H9 (cell line): ENCODE data around the gene S100A8. TPM values are rescaled to one million over a fixed set of nuclear protein-coding genes. Genes with fewer than 3 reads are reported as not detected.

Experiments
- DNase-seq: peaks from one replicate; pipeline ENCODE4 v3.0.0-alpha.2; 2017
- H2AFZ ChIP-seq: one replicate; pipeline ENCODE4 v1.6.1; 2013; ENCODE audit warnings: mild to moderate bottlenecking, low read length, control low read depth, moderate library complexity
- H2AK5ac ChIP-seq: 2 replicates; pipeline ENCODE4 v1.6.1; 2013; ENCODE audit warnings: low read length, control low read depth, mixed read lengths; ENCODE audit not compliant: insufficient read length
- H2BK120ac ChIP-seq: one replicate; pipeline ENCODE4 v1.6.1; 2013; ENCODE audit warnings: low read depth, mild to moderate bottlenecking, low read length, control low read depth, inconsistent platforms; ENCODE audit not compliant: poor library complexity, severe bottlenecking
- H2BK12ac ChIP-seq: 2 replicates; pipeline ENCODE4 v1.6.1; 2013; ENCODE audit warnings: low read length, control low read depth, mixed read lengths, low read depth; ENCODE audit not compliant: insufficient read length
- H2BK15ac ChIP-seq: 2 replicates; pipeline ENCODE4 v1.6.1; 2013; ENCODE audit warnings: low read depth, low read length, control low read depth
- H2BK20ac ChIP-seq: one replicate; pipeline ENCODE4 v1.6.1; 2013; ENCODE audit warnings: low read depth, mild to moderate bottlenecking, low read length, control low read depth, inconsistent platforms; ENCODE audit not compliant: poor library complexity, severe bottlenecking
- H2BK5ac ChIP-seq: 2 replicates; pipeline ENCODE4 v1.6.1; 2013; ENCODE audit warnings: low read length, control low read depth, mixed read lengths; ENCODE audit not compliant: insufficient read length
- H3K14ac ChIP-seq: 2 replicates; pipeline ENCODE4 v1.6.1; 2013; ENCODE audit warnings: low read length, control low read depth; ENCODE audit not compliant: insufficient read depth
- H3K18ac ChIP-seq: 2 replicates; pipeline ENCODE4 v1.6.1; 2013; ENCODE audit warnings: low read depth, mild to moderate bottlenecking, mixed read lengths, low read length, control low read depth; ENCODE audit not compliant: insufficient read length
- H3K23ac ChIP-seq: 2 replicates; pipeline ENCODE4 v1.6.1; 2013; ENCODE audit warnings: low read length, control low read depth, mixed read lengths, low read depth; ENCODE audit not compliant: insufficient read length
- H3K23me2 ChIP-seq: 2 replicates; pipeline ENCODE4 v1.6.1; 2013; ENCODE audit warnings: low read depth, mild to moderate bottlenecking, mixed read lengths, low read length, control low read depth; ENCODE audit not compliant: insufficient read length, poor library complexity, severe bottlenecking
- H3K27ac ChIP-seq: 2 replicates; pipeline ENCODE4 v1.5.1; 2013; ENCODE audit warnings: low read length, control low read depth, mixed read lengths, low read depth; ENCODE audit not compliant: insufficient read length
- H3K27me3 ChIP-seq: 2 replicates; pipeline ENCODE4 v1.6.1; 2013; ENCODE audit warnings: low read length, control low read depth, inconsistent platforms; ENCODE audit not compliant: insufficient read depth
- H3K4ac ChIP-seq: 2 replicates; pipeline ENCODE4 v1.6.1; 2013; ENCODE audit warnings: low read depth, mild to moderate bottlenecking, control low read depth, inconsistent platforms, low read length, moderate library complexity
- H3K4me1 ChIP-seq: 2 replicates; pipeline ENCODE4 v1.6.1; 2013; ENCODE audit warnings: low read length, control low read depth, inconsistent platforms; ENCODE audit not compliant: insufficient read depth
- H3K4me2 ChIP-seq: 2 replicates; pipeline ENCODE4 v1.6.1; 2013; ENCODE audit warnings: low read length, control low read depth, mixed read lengths; ENCODE audit not compliant: insufficient read length, insufficient read depth
- H3K56ac ChIP-seq: 2 replicates; pipeline ENCODE4 v1.6.1; 2013; ENCODE audit warnings: low read depth, mild to moderate bottlenecking, mixed read lengths, low read length, control low read depth; ENCODE audit not compliant: insufficient read length
- H3K79me1 ChIP-seq: 2 replicates; pipeline ENCODE4 v1.6.1; 2013; ENCODE audit warnings: low read depth, mild to moderate bottlenecking, moderate library complexity, low read length, control low read depth, inconsistent platforms; ENCODE audit not compliant: insufficient read depth, poor library complexity, severe bottlenecking
- H3K79me2 ChIP-seq: 2 replicates; pipeline ENCODE4 v1.6.1; 2013; ENCODE audit warnings: low read length, control low read depth, inconsistent platforms; ENCODE audit not compliant: insufficient read depth
- H3K9ac ChIP-seq: 2 replicates; pipeline ENCODE4 v1.6.1; 2013; ENCODE audit warnings: low read length, control low read depth, mixed read lengths; ENCODE audit not compliant: insufficient read length; ENCODE audit errors: extremely low read depth
- H3K9me3 ChIP-seq: one replicate; pipeline ENCODE4 v1.6.1; 2013; ENCODE audit warnings: low read depth, low read length, inconsistent platforms; ENCODE audit not compliant: control insufficient read depth
- H3T11ph ChIP-seq: one replicate; pipeline ENCODE4 v1.6.1; 2013; ENCODE audit warnings: mild to moderate bottlenecking, low read length, control low read depth, inconsistent platforms
- H4K20me1 ChIP-seq: one replicate; pipeline ENCODE4 v1.6.1; 2013; ENCODE audit not compliant: control insufficient read depth, insufficient read length, insufficient read depth
- H4K5ac ChIP-seq: 2 replicates; pipeline ENCODE4 v1.6.1; 2013; ENCODE audit warnings: low read depth, mild to moderate bottlenecking, mixed read lengths, low read length, control low read depth; ENCODE audit not compliant: insufficient read length
- H4K8ac ChIP-seq: replicated peaks from 2 replicates; pipeline ENCODE4 v1.6.1; 2013; ENCODE audit warnings: low read length, control low read depth, mixed read lengths, low read depth; ENCODE audit not compliant: insufficient read length
- H4K91ac ChIP-seq: 2 replicates; pipeline ENCODE4 v1.6.1; 2013; ENCODE audit warnings: low read depth, mild to moderate bottlenecking, moderate library complexity, mixed read lengths, low read length, control low read depth; ENCODE audit not compliant: insufficient read length
- H3K27ac Mint-ChIP-seq, 3 experiments: 2 replicates in 2 of 3; 3 replicates in 1 of 3; pipeline ENCODE4 v1.8.0; 2020 to 2021; ENCODE audit warnings: mixed read lengths in 3 of 3, mild to moderate bottlenecking in 1 of 3, moderate library complexity in 1 of 3
- H3K27me3 Mint-ChIP-seq: 2 replicates; pipeline ENCODE4 v1.8.0; 2021; ENCODE audit warnings: low read depth, mild to moderate bottlenecking, moderate library complexity, mixed read lengths
- H3K36me3 Mint-ChIP-seq, 3 experiments: 2 replicates in 2 of 3; 3 replicates in 1 of 3; pipeline ENCODE4 v1.8.0; 2020 to 2021; ENCODE audit warnings: low read depth in 3 of 3, mixed read lengths in 3 of 3; ENCODE audit not compliant: insufficient read depth in 1 of 3
- H3K4me1 Mint-ChIP-seq, 2 experiments: 2 replicates each; pipeline ENCODE4 v1.8.0; 2020; ENCODE audit warnings: mixed read lengths in 2 of 2
- H3K4me3 Mint-ChIP-seq, 2 experiments: 2 replicates in 1 of 2; 3 replicates in 1 of 2; pipeline ENCODE4 v1.8.0; 2020 to 2021; ENCODE audit warnings: mild to moderate bottlenecking in 2 of 2, mixed read lengths in 2 of 2, moderate library complexity in 1 of 2
- H3K9me3 Mint-ChIP-seq, 2 experiments: 2 replicates in 1 of 2; 3 replicates in 1 of 2; pipeline ENCODE4 v1.8.0; 2020; ENCODE audit warnings: mild to moderate bottlenecking in 2 of 2, mixed read lengths in 2 of 2, moderate library complexity in 1 of 2
- CTCF ChIP-seq: fragments of 200-600 bp; sonication (generic); conservative IDR thresholded peaks from 3 replicates; pipeline ENCODE4 v1.8.0; 2021; ENCODE audit warnings: antibody characterized with exemption, mild to moderate bottlenecking
- WGBS: extraction: QIAGEN DNeasy Blood & Tissue Kit; methylation state at CpG from one replicate; pipeline ENCODE4 v1.1.7; 2013; ENCODE audit warnings: missing lambda C conversion rate, low lambda C conversion rate, mixed read lengths; ENCODE audit not compliant: insufficient read length; ENCODE audit errors: extremely low coverage; 5-methylcytosine and 5-hydroxymethylcytosine counted together
- total RNA-seq: library from RNA; stranded (reverse); gene quantifications from 2 replicates; pipeline ENCODE4 v1.2.1, GENCODE V29; 2021

Gene S100A8
- total RNA-seq, 1 experiment from 2014 or later, result not detected

- H3K9me3 Mint-ChIP-seq, result no peaks in the 10 kb centered on the region
- H3K27me3 ChIP-seq, result no peaks in the 10 kb centered on the region
- no peak overlapping the region for H3T11ph ChIP-seq
- no peak overlapping the region for H2BK20ac ChIP-seq
- H3K18ac ChIP-seq, result no peak overlapping the region
- H3K27ac Mint-ChIP-seq, result no peak overlapping the region
- no peak overlapping the region for H2BK5ac ChIP-seq
- no peak overlapping the region for H3K56ac ChIP-seq
- H4K5ac ChIP-seq, result no peak overlapping the region
- no peaks in the 10 kb centered on the region for H3K4me1 ChIP-seq
- H3K23me2 ChIP-seq, result no peaks in the 10 kb centered on the region
- no peak overlapping the region for H2AFZ ChIP-seq
- H3K4me2 ChIP-seq, result no peak overlapping the region
- peaks cover 19% of the 10 kb centered on the region for H3K27me3 Mint-ChIP-seq
- no peak overlapping the region for H3K9ac ChIP-seq
- H2BK120ac ChIP-seq, result no peak overlapping the region
- H3K4ac ChIP-seq, result no peak overlapping the region
- H4K91ac ChIP-seq, result no peak overlapping the region
- H2BK15ac ChIP-seq, result no peak overlapping the region
- no peaks in the 10 kb centered on the region for H3K79me2 ChIP-seq
- no peaks in the 10 kb centered on the region for H3K79me1 ChIP-seq
- H3K27ac ChIP-seq, result no peak overlapping the region
- no peak for DNase-seq
- WGBS, result no CpG with 5 or more reads among the region's 5 CpGs
- H2BK12ac ChIP-seq, result no peak overlapping the region
- no peak overlapping the region for H3K23ac ChIP-seq
- no peak overlapping the region for H3K4me3 Mint-ChIP-seq
- H4K8ac ChIP-seq, result no peak overlapping the region
- H4K20me1 ChIP-seq, result no peaks in the 10 kb centered on the region
- H3K9me3 ChIP-seq, result no peaks in the 10 kb centered on the region
- TF ChIP-seq CTCF, result no peak
- H2AK5ac ChIP-seq, result no peak overlapping the region
- H3K14ac ChIP-seq, result no peak overlapping the region
- peaks cover 0 to 5% of the 10 kb centered on the region in 2 experiments; a peak in 2 of 4 replicates for H3K4me1 Mint-ChIP-seq
- no peaks in the 10 kb centered on the region for H3K36me3 Mint-ChIP-seq
Measured at GRCh38 chr1:153343040-153343681, 47.7 kb downstream of the S100A8 start.
